ENCODE measurements around the gene NRXN2.
A peak's percentile ranks its signal among the peaks of the same experiment; 100 is the strongest.

Gene NRXN2

GRCh38 chr11:64758330-64759079, 35.5 kb upstream of the NRXN2 start:
- DNase-seq, result no peak

- no peak for DNase-seq
Measured at GRCh38 chr11:64757549-64758329, 34.7 kb upstream of the NRXN2 start.

- DNase-seq, result no peak
Measured at GRCh38 chr11:64755681-64756361, 32.8 kb upstream of the NRXN2 start.

- no peak for DNase-seq
Measured at GRCh38 chr11:64754919-64755662, 32.1 kb upstream of the NRXN2 start.

GRCh38 chr11:64754124-64754918, 31.3 kb upstream of the NRXN2 start:
- no peak for DNase-seq

- no peak for DNase-seq
Measured at GRCh38 chr11:64753380-64754123, 30.6 kb upstream of the NRXN2 start.

- DNase-seq, result no peak
Measured at GRCh38 chr11:64753019-64753379, 30.0 kb upstream of the NRXN2 start.

GRCh38 chr11:64752175-64752970, 29.4 kb upstream of the NRXN2 start:
- DNase-seq, result no peak

GRCh38 chr11:64751580-64751979, 28.6 kb upstream of the NRXN2 start:
- no peak for DNase-seq

GRCh38 chr11:64751136-64751535, 28.1 kb upstream of the NRXN2 start:
- DNase-seq, result no peak

- no peak for DNase-seq
Measured at GRCh38 chr11:64750361-64751054, 27.5 kb upstream of the NRXN2 start.

- DNase-seq, result no peak
Measured at GRCh38 chr11:64747961-64748665, 25.1 kb upstream of the NRXN2 start.

- DNase-seq, result no peak
Measured at GRCh38 chr11:64746486-64746885, 23.5 kb upstream of the NRXN2 start.

GRCh38 chr11:64745521-64746328, 22.7 kb upstream of the NRXN2 start:
- DNase-seq, result peak in 1 of 2 donors; percentile 25

GRCh38 chr11:64745189-64745520, 22.2 kb upstream of the NRXN2 start:
- peak in 1 of 2 donors; percentile 15 for DNase-seq

GRCh38 chr11:64744544-64745188, 21.7 kb upstream of the NRXN2 start:
- no peak for DNase-seq

- DNase-seq, result no peak
Measured at GRCh38 chr11:64743591-64744543, 20.9 kb upstream of the NRXN2 start, which contains the start of gene RASGRP2. Gene RASGRP2, minus strand, starts transcription at chr11:64744142. Its CDS starts 1,276 bp downstream, at chr11:64742866.

Measured in hippocampal formation (tissue), 2 donors.